K562 (cell line): Measurements from ENCODE around the gene GFOD2. TPM values are rescaled to one million over a fixed set of nuclear protein-coding genes. Genes with fewer than 3 reads are reported as not detected.
A peak's percentile ranks its signal among the peaks of the same experiment; 100 is the strongest.

Experiments
- CEBPG ChIP-seq, 3 experiments: fragments of 200-800 bp in 1 of 3; sonication (Bioruptor generic) in 1 of 3; sonication (generic) in 1 of 3; formaldehyde crosslinking in 1 of 3; IDR thresholded peaks in 2 of 3; conservative IDR thresholded peaks in 1 of 3; 2 replicates each; pipeline versions ENCODE4 v1.6.1 to v1.8.0; 2016 to 2022; ENCODE audit warnings: missing compliant biosample characterization in 2 of 3, missing genetic modification characterization in 2 of 3, mild to moderate bottlenecking in 1 of 3, missing genetic modification reagents in 1 of 3
- DDX20 ChIP-seq: fragments of 450-650 bp; IDR thresholded peaks from 2 replicates; pipeline ENCODE4 v1.6.1; 2016; ENCODE audit warnings: missing genetic modification characterization, low read depth, mild to moderate bottlenecking, missing compliant biosample characterization, moderate library complexity
- ELF4 ChIP-seq: fragments of 450-650 bp; formaldehyde crosslinking; IDR thresholded peaks from 2 replicates; pipeline ENCODE4 v1.4.0; 2022; ENCODE audit warnings: missing genetic modification characterization
- HDGF ChIP-seq: fragments of 450-650 bp; IDR thresholded peaks from 2 replicates; pipeline ENCODE4 v1.6.1; 2016
- KLF16 ChIP-seq: IDR thresholded peaks from 2 replicates; pipeline ENCODE4 v1.6.1; 2016; ENCODE audit warnings: antibody characterized with exemption
- MECOM ChIP-seq: fragments of 250-450 bp; sonication (Bioruptor Pico); IDR thresholded peaks from 2 replicates; pipeline ENCODE4 v1.8.0; 2022; ENCODE audit warnings: inconsistent platforms
- MTA3 ChIP-seq: fragments of 450-650 bp; formaldehyde crosslinking; IDR thresholded peaks from 2 replicates; pipeline ENCODE4 v1.6.1; 2017; ENCODE audit warnings: mild to moderate bottlenecking, borderline replicate concordance
- RFX5 ChIP-seq: IDR thresholded peaks from 2 replicates; pipeline ENCODE4 v1.6.1; 2011; ENCODE audit warnings: low read depth, mild to moderate bottlenecking, improper control_type of control experiment, low read length
- SIN3A ChIP-seq, 2 experiments: fragments of 150-350 bp in 1 of 2; IDR thresholded peaks; 2 replicates each; pipeline ENCODE4 v1.6.1; 2011 to 2016; ENCODE audit warnings: borderline replicate concordance in 2 of 2, low read depth in 2 of 2, low read length in 2 of 2, mild to moderate bottlenecking in 2 of 2, moderate library complexity in 2 of 2; ENCODE audit not compliant: control insufficient read depth in 1 of 2
- SNRNP70 ChIP-seq: fragments of 200-400 bp; formaldehyde crosslinking; optimal IDR thresholded peaks from 2 replicates; pipeline ENCODE3; 2017; ENCODE audit warnings: low read depth, low read length
- ZNF143 ChIP-seq: sonication (generic); formaldehyde crosslinking; IDR thresholded peaks from 2 replicates; pipeline ENCODE4 v1.9.0; 2022; ENCODE audit warnings: mild to moderate bottlenecking, missing genetic modification reagents
- ZNF23 ChIP-seq: fragments of 250-450 bp; sonication (Bioruptor Pico); IDR thresholded peaks from 2 replicates; pipeline ENCODE4 v1.4.0; 2020; ENCODE audit warnings: mild to moderate bottlenecking
- ZNF507 ChIP-seq: conservative IDR thresholded peaks from 2 replicates; pipeline ENCODE4 v1.6.1; 2017; ENCODE audit warnings: missing genetic modification characterization, missing compliant biosample characterization
- polyA plus RNA-seq, 8 experiments: library from polyadenylated mRNA; depleted of rRNA in 4 of 8; stranded (reverse) in 5 of 8; unstranded in 3 of 8; fragments of >200 nt; fragmentation: Nextera tagmentation in 2 of 8; fragmentation: Illumina TruSeq in 1 of 8; extraction: Ambion mirVana in 2 of 8; extraction: Trizol in 1 of 8; gene quantifications; 2 replicates each; pipeline versions ENCODE4 v1.2.1 to v1.2.3, GENCODE V29; 2011 to 2014; ENCODE audit warnings: inconsistent platforms in 1 of 8, missing spikeins in 1 of 8
- total RNA-seq, 7 experiments: library from RNA; depleted of rRNA in 6 of 7; stranded (reverse); fragments of >200 nt in 6 of 7; fragmentation: Illumina TruSeq in 2 of 7; extraction: Trizol in 2 of 7; gene quantifications; 2 replicates each; pipeline versions ENCODE4 v1.2.1 to v1.2.3, GENCODE V29; 2011 to 2021; ENCODE audit warnings: low replicate concordance in 1 of 7
- TF ChIP-seq, protein P1 (sequence below), 2 experiments: fragments of 450-650 bp; conservative IDR thresholded peaks; 2 replicates each; pipeline ENCODE4 v1.6.1; 2017; ENCODE audit warnings: mild to moderate bottlenecking in 2 of 2, moderate library complexity in 2 of 2
- TF ChIP-seq, protein P2 (sequence below): fragments of 450-650 bp; formaldehyde crosslinking; IDR thresholded peaks from 2 replicates; pipeline ENCODE4 v1.4.0; 2020; ENCODE audit warnings: mild to moderate bottlenecking, moderate library complexity
- TF ChIP-seq, protein P3 (sequence below): sonication (generic); formaldehyde crosslinking; IDR thresholded peaks from 2 replicates; pipeline ENCODE4 v1.8.0; 2022; ENCODE audit warnings: missing genetic modification reagents, mild to moderate bottlenecking, moderate library complexity, borderline replicate concordance
- TF ChIP-seq, protein P4 (sequence below), 2 experiments: fragments of 250-450 bp in 1 of 2; fragments of 450-650 bp in 1 of 2; sonication (Bioruptor Pico) in 1 of 2; IDR thresholded peaks; 2 replicates each; pipeline versions ENCODE4 v1.6.1 to v1.8.0; 2016 to 2021; ENCODE audit warnings: mild to moderate bottlenecking in 2 of 2, moderate library complexity in 2 of 2, missing compliant biosample characterization in 1 of 2, missing genetic modification characterization in 1 of 2

The GFOD2 gene
- total and polyA plus RNA-seq, 9 of the 15 experiments (the other 6 are each of a cell fraction or from before 2014, with no cell fraction given): 1.9 to 15.8 (median 11.1) TPM

DNA sequence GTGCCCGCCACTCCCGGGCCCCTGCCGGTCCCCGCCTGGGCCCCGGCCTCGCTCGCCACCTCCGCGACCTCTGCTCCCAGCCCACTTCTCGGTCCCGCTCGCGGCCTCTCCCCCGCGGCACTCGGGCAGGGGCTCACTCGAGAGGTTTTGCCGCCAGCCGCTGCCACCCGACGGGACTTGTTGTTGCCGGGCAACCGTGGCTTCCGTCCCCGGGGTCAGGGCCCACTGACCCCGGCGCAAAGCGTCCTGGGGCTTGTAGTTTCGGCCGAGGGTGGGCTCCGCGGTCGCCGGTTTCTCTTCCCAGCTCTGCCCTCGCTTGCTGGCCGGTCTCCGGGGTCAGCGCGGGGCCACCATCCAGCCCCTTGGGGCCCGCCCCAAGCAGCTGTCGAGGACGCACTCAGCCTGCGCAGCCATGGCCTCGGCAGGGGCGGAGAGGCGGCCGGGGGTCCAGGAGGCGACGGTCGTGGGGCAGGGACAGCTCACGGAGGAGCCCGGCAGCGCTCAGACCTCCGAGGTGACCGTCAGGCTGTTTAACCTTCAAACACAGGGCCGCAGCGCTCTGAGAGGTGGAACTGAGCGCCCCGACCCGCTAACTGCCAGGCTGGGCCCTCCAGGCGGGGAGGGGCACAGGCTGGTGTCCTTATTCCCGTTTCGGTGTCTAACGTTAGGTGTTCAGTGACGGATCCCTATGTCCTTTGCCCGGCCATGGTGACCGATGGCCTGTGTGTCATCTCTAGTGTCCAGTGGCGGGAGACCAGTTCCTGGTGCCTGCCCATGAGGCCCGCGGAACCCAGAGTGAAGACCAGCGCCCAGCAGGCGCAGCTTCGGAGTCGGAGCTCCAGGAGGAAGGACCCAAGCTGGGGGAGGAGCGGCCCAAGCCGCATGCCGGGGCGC is 52.3 kb downstream of the GFOD2 start, which contains the start of the genes C16orf86 and ENKD1 (continued):
- TF ChIP-seq, protein P1, sequence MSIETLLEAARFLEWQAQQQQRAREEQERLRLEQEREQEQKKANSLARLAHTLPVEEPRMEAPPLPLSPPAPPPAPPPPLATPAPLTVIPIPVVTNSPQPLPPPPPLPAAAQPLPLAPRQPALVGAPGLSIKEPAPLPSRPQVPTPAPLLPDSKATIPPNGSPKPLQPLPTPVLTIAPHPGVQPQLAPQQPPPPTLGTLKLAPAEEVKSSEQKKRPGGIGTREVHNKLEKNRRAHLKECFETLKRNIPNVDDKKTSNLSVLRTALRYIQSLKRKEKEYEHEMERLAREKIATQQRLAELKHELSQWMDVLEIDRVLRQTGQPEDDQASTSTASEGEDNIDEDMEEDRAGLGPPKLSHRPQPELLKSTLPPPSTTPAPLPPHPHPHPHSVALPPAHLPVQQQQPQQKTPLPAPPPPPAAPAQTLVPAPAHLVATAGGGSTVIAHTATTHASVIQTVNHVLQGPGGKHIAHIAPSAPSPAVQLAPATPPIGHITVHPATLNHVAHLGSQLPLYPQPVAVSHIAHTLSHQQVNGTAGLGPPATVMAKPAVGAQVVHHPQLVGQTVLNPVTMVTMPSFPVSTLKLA (conservative IDR thresholded peaks at IDR 0.05): 0 out of 4 replicates have a peak, but pooled peaks of 1 of the 2 experiments have one; percentile 51
- TF ChIP-seq SNRNP70 (no peak), CEBPG (CRISPR knock-in tag; IDR thresholded peaks at IDR 0.05) (no peak), CEBPG (tag; conservative IDR thresholded peaks at IDR 0.05 in 1 of 2, IDR thresholded peaks at IDR 0.05 in 1 of 2) (no peak), SIN3A (IDR thresholded peaks at IDR 0.05; ENCODE audit: borderline replicate concordance in 2 of 2, control insufficient read depth in 1 of 2, low read depth in 2 of 2, low read length in 2 of 2) (peak; percentile 71 to 80; a peak in 3 of 4 replicates), KLF16 (no peak), ZNF143 (CRISPR knock-in tag) (peak; percentile 92), MECOM (CRISPR knock-in tag) (no peak), ZNF23 (CRISPR knock-in tag) (no peak), HDGF (no peak), MTA3 (peak; percentile 21; the same call in 1 of the 2 replicates), RFX5 (no peak), ELF4 (CRISPR knock-in tag) (no peak), ZNF507 (tag) (no peak), DDX20 (tag) (no peak)
- TF ChIP-seq, protein P2, sequence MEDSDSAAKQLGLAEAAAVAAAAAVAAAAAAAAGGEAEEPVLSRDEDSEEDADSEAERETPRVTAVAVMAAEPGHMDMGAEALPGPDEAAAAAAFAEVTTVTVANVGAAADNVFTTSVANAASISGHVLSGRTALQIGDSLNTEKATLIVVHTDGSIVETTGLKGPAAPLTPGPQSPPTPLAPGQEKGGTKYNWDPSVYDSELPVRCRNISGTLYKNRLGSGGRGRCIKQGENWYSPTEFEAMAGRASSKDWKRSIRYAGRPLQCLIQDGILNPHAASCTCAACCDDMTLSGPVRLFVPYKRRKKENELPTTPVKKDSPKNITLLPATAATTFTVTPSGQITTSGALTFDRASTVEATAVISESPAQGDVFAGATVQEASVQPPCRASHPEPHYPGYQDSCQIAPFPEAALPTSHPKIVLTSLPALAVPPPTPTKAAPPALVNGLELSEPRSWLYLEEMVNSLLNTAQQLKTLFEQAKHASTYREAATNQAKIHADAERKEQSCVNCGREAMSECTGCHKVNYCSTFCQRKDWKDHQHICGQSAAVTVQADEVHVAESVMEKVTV (CRISPR knock-in tag): no peak
- TF ChIP-seq, protein P3, sequence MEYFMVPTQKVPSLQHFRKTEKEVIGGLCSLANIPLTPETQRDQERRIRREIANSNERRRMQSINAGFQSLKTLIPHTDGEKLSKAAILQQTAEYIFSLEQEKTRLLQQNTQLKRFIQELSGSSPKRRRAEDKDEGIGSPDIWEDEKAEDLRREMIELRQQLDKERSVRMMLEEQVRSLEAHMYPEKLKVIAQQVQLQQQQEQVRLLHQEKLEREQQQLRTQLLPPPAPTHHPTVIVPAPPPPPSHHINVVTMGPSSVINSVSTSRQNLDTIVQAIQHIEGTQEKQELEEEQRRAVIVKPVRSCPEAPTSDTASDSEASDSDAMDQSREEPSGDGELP (CRISPR knock-in tag): peak; percentile 57; the same call in 1 of the 2 replicates
- TF ChIP-seq, protein P4, sequence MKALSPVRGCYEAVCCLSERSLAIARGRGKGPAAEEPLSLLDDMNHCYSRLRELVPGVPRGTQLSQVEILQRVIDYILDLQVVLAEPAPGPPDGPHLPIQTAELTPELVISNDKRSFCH (CRISPR knock-in tag; IDR thresholded peaks at IDR 0.05): no peak
- TF ChIP-seq, protein P4 (tag; IDR thresholded peaks at IDR 0.05): no peak
